ENCODE measurements around the gene FAAP24.
"Not testable (repeated sequence)": the region's sequence is repeated elsewhere in the genome, so short reads cannot be mapped to it uniquely, and the experiment has no call there.

The FAAP24 gene, protein sequence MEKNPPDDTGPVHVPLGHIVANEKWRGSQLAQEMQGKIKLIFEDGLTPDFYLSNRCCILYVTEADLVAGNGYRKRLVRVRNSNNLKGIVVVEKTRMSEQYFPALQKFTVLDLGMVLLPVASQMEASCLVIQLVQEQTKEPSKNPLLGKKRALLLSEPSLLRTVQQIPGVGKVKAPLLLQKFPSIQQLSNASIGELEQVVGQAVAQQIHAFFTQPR

DNA sequence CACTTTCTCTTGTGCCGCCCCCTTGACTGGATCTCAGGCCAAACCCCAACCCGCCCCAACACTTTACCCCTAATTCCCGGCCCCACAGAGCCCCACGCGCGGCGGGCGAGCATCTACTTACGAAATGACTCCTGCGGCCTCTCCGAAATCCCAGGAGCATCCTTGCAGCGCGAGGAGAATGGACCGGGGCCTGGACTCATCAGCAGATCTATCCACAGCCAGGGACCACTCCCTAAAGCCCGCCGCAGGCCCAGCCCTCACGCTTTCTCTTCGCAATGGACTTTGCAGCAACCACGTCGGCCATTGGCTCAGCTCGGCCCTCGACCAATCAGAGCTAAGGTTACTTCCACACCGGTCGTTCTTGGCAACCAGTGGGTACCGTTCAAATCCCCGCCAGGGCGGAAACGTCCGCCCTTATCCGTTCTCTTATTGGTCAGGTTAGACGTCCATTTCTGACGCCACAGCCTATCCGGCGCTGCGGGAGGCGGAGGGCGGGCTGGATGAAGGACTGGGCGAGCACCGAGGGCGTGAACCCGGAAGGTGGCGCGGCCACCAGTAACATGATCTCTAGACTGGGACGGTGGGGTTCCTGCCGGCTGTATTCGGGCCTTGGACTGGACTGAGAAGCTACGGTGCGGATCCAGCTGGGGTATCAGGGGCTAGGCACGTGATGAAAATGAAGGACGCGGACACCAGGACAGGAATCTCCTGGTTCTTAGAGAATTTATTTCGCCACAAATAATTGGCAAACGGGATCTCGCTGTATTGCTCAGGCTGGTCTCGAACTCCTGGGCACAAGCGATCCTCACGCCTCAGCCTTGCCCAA lies at the start of gene FAAP24, which contains the start of gene CEP89:
FAAP24 (plus strand) TSS at position 528 of the 826 bp plus-strand sequence. CDS start 955 bp downstream, outside the sequence.
CEP89 (minus strand) TSS at position 244 of the 826 bp plus-strand sequence; CDS start at position 160, 84 bp downstream.
- peak; percentile 95 for DNase-seq

DNA sequence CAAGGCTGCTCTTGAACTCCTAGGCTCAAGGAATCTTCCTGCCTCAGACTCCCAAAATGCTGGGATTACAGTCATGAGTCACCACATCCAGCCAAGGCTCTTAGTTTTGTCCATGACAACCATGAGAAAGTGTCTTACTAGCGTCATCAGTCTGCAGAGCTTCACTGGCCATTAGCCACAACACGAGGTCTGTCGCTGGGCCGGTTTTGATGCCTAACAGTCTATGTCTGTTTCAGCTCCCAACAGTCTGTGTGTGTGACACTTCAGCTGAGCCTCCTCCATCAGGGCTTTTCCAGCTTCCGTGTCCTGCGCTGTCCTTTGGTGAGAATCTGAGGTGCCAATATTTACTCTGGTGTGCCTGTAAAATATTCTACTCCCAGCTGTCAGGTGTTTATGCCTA lies 47.8 kb upstream of the FAAP24 start:
- DNase-seq, result no peak

DNA sequence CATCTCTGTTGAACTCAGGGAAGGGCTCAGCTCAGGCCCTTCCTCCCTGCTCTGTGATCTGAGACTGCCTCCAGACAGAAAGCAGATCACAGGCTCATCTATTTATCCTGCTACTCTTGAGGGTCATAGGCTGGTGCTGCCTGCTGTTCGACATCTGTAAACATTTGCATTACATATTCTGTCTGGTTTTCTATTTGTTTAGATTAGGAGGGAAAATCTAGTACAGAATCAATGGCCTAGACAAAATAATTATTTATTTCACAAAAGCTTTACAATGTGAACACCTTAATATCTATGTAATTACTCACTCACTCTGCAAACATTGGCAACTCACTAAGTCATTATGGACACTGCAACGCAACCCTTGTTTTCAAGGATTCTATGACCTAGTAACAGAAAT lies 43.2 kb upstream of the FAAP24 start:
- DNase-seq, result no peak

DNA sequence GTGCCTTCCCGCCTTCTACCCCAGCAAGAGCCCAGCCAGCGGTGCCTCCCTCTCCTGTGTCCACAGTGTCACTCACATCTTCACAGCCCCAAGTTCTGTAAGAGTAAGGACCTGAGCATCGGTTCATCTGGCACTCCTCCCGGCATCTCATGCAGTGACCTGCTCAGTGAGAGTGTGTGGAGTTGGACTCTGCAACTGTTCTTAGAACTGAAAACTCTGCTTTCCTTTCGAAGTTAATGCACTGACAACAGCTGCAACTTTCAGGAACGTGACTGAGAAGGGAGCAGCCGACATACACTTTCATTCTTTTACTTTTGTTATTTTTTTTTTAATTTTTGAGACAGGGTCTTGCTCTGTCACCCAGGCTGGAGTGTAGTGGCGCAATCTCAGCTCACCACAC lies 41.5 kb upstream of the FAAP24 start:
- no peak for DNase-seq

DNA sequence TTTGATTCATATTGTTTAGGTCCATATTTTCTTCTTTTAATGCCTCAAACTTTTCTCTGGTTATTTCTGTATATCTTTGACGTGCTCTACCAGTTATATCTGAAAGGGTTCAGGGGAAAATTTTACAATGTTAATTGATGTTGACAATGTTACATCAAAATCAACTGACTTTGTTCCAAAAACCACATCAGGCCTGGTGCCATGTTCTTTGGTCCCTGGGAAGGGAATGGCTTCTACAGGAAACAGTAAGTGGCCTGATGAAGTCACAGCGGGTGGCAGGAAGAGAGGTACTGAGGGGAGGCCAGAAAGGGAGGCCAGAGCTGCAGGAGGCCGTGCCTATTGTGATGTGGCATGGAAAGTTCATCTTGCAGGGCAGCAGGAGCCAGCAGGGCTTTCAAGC lies 38.5 kb upstream of the FAAP24 start:
- no peak for DNase-seq

DNA sequence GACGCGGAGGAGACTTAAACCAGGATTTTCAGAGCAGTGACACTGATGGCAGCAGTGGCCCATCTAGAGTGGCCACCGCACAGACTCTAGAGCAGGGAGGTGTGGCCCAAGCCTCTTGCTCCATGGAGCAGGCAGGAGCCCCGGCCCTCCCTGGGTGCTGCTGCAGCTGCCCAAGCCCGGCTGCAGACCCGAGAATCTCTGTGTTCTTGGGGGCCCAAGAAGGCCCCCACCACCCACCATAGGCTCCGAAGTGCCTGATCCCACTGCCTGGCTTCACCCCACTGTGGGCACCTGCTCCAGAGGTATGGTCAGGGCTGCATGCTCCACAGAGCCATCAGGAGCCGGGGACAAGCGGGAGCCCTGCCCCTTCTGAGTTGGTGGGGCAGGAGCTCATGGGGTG lies 36.4 kb upstream of the FAAP24 start:
- no peak for DNase-seq

DNA sequence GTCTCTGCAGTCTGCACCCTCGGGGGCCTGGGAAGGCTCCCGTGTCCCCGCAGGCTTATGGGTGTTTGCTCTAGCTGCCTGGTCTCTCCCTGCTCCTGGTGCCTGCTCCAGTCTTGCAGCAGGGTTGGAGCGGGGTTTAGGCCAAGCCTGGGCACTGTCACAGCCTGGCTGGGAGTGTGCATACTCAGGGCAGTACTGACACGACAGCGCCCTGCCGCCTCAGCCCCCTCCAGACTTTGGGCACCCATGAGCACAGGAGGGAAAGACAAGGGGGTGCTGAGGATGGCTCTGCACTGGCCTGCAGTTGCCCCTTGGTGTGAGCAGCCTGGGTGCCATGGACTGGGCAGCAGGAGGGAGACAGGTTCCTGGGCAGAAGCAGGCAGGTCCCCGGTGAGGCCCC lies 36.0 kb upstream of the FAAP24 start:
- DNase-seq, result no peak

DNA sequence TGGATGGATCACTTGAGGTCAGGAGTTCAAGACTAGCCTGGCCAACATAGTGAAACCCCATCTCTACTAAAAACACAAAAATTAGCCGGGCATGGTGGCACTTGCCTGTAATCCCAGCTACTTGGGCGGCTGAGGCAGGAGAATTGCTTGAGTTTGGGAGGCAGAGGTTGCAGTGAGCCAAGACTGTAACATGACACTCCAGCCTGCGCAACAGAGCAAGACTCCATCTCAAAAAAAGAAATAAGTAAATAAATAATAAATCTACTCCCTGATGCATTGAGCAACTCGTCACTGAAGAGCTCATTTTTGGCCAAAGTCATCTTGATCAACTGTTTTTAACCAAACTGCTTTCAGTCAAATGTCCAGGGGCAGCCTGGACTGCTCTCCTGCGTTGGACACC lies 30.8 kb upstream of the FAAP24 start:
- DNase-seq, result not testable (repeated sequence)

DNA sequence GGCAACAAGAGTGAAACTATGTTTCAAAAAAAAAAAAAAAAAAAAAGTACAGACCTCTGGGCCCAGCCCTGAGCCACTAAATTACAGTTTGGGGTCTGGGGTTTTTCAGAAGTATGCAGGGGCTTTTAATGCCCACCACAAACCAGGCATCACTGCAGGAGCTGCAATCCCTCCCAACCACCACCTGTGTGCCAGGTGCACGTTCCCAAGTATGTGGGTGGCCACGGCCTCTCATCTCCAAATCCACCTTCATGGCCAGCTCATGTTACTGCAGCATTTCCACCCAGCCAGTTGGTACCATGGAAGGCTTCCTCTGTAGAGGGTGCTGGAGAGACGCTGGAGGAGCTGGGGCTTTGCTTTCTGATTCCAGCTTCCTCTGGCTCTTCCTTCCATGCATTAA lies 26.8 kb upstream of the FAAP24 start:
- DNase-seq, result no peak

DNA sequence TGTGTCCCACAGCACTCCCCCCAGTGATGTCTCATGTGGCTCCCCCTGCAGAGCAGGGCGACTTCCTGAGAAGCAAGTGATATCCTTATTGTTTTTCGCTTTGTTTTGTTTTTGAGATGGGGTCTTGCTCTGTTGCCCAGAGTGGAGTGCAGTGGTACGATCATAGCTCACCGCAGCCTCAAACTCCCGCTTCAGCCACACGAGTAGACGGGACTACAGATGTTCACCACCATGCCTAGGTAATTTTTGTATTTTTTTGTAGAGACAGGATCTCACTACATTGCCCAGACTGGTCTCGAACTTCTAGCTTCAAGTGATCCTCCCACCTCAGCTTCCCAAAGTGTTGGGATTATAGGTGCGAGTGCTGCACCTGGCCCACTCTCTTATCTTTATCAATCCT lies 5.3 kb upstream of the FAAP24 start:
- no peak for DNase-seq

DNA sequence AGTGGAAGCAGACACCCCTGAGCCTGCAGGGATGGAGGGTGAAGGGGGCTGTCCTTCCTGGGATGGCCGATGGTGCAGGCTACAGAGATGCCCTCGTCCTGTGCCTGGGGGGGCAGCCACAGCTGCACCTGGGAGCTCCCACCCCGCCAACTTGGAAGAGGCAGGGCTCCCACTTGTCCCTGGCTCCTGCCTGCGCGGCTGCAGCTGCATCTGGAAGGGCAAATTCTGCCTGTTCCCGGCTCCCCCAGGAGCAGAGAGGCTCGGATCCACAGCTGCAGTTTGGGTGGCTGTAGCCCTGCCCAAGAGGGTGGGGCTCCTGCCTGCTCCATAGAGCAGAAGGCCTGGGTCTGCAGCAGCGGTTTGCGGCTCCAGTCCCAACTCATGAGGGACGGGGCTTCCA lies 2.5 kb upstream of the FAAP24 start:
- DNase-seq, result no peak

DNA sequence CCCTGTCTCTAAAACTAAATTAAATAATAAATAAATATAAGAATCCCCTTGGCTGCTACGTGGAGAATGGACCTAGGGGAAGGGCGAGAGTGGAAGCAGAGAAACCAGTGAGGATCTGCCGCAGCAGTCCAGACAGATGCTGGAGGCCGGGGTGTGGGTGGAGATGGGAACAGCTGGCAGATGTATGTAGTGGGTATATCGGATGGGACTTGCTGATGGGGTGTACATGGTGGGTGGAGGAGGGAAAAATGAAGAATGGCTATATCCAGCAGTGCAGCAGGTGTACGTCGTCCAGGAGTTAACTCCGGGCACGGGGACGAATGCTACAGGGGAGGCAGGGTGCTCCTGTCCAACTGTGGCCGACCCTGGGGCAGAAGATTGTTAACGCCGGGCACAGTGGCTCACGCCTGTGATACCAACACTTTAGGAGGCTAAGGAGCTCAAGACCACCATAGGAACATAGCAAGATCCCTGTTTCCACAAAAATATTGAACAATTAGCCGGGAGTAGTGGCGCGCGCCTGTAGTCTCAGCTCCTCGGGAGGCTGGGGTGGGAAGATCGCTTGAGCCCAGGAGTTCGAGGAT lies 938 bp upstream of the FAAP24 start:
- no peak for DNase-seq

DNA sequence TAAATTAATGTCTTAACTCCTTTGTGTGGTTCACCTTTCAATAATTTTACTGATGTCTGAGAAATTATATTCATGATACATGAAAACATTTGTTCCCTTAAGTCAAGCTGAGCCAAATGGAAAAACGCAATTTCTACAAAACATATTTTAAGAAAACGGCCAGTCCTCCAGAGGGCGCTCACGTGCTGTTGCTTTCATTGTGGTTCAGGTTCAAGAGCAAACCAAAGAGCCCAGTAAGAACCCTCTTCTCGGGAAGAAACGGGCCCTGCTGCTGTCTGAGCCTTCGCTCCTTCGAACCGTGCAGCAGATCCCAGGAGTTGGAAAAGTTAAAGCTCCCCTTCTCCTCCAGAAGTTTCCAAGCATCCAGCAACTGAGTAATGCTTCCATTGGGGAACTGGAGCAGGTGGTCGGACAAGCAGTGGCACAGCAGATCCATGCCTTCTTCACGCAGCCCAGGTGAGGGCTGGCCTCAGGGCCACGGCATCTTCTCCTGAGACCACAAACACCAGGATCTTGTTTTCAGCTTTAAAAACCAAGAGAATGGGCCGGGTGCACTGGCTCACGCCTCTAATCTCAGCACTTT lies 4.3 kb downstream of the FAAP24 start:
- peak; percentile 12 for DNase-seq

DNA sequence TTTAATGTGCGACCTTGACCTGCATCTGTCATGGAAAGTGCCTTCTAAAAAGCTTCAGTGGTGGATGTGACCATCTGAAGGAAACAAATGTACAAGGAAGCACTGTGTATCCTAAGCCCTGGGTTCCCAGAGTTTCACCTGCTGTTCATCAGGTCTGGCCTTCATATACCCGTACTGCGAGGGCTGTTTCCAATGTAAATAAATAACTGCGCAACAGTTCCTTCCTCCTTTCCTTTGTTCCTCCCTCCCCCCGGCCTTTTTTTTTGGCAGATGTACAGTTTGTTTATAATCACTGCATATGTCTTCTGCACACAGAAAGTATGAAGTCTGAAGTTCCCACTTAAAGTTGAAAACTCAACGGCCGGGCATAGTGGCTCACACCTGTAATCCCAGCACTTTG lies 5.2 kb downstream of the FAAP24 start:
- no peak for DNase-seq

DNA sequence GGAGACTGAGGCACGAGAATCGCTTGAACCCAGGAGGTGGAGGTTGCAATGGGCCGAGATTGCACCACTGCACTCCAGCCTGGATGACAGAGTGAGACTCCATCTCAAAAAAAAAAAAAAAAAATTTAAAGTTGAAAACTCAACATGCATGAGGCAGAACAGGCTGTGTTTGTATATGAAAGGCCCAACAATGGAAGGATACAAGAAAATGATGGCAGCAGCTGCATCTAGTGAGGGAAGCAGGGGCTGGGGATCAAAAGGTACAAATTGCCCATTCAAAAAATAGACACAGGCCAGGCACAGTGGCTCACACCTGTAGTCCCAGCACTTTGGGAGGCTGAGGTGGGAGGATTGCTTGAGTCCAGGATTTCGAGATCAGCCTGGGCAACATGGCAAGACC lies 5.8 kb downstream of the FAAP24 start:
- not testable (repeated sequence) for DNase-seq

DNA sequence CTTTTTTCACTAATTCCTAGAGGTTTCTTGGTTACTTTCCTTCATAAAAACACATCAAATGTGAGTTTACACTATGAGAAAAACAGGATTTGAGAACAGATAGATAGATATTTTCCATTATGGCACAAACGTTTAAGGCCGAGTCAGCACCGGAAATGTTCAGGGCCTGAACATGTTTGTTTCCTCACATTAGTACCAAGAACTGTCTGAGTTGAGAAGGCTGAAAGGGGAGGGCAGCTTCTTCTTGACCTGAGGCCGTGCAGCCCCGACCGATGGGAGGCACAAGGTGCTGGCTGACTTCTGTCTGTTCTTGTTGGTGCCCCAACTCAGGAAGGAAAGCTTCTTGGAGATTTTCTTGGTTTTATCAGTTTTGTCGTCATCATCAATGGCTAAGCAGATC lies 7.8 kb downstream of the FAAP24 start:
- DNase-seq, result not testable (repeated sequence)

DNA sequence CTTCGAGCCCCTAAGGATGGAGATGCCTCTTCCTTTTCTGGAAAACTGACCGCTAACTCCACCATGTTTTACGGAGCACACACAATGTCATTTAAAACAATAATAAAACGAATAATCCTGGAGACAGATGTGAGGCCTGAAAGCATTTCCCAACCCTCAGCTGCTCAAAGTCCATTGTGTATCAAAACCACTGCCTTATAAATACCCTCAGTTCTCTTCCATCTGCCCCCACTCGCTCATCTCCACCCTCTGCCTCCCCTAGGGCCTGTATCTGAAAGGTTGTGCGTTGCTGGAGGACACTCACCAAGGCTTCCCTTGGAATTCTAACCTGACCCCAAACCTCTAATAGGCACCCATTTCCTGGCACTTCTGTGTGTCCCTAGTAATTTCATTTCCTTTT lies 10.4 kb downstream of the FAAP24 start:
- not testable (repeated sequence) for DNase-seq

DNA sequence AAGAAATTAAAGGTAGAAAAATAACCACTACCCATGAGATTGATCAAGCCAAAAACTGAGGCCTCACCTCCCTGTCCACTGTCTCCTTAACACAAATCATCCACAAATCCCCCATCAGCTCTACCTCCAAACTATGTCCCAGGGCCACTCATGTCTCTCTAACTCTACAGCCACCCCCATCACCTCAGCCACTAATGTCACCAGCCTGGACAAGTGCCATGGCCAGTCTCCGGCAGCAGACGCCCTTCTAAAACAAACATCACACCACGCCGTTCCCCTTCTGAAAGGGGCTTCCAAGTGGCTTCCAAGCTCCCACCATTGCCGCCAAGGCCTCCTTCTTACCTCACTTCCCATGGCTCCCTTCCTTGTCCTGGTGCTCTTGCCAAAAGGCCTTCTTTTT lies 16.2 kb downstream of the FAAP24 start:
- DNase-seq, result not testable (repeated sequence)

DNA sequence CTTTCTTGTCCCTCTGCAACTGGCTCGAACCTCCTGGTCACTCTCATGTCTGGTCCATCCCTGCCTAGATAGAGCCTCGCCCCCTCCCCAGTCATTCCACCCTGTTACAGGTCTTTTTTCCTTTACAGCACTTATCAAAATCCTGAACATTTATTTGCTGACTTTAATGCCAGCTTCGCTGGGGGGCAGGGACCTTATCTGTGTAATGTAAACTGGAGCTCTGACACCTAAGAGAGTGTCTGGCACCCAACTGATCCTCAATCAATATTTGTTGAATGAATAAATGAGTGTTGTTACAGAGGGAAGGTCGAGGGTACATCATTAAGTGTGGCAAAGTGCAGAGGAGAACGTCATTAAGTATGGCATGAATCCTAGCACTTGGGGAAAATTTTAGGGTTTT lies 16.7 kb downstream of the FAAP24 start:
- DNase-seq, result no peak

DNA sequence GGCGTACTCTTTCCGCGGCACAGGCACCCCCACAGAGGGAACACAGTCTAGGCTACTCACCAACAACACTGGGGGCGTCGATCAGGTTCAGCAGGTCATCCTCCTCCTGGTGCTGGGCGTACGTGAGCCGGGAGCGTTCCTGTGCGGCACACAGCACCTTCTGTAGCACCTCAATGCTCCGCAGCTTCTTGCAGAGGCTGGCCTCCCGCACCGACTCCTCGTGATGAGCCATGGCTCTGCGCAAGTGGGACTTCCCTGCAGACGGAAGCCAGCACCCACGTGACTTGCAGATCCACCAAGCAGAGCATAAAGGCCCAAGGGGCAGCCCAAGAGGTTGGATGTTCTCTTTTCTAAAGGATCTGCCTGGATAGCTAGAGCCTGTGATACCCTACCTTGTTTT lies 23.9 kb downstream of the FAAP24 start:
- not testable (repeated sequence) for DNase-seq

DNA sequence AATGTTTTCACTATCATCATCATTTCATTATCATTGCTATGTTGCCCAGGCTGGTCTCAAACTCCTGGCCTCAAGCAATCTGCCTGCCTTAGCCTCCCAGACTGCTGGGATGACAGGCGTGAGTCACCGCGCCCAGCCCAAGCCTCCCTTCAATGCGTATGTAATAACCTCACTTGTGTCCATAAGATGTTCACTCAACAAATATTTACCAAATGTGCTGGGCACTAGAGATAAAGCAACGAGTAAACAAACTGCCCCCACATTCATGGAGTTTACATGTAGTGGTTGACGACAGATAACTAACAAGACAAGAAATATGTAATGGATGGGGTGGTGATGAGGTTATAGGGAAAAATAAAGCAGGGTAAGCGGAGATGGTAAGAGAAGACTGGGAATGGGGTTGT lies 25.0 kb downstream of the FAAP24 start:
- DNase-seq, result not testable (repeated sequence)

DNA sequence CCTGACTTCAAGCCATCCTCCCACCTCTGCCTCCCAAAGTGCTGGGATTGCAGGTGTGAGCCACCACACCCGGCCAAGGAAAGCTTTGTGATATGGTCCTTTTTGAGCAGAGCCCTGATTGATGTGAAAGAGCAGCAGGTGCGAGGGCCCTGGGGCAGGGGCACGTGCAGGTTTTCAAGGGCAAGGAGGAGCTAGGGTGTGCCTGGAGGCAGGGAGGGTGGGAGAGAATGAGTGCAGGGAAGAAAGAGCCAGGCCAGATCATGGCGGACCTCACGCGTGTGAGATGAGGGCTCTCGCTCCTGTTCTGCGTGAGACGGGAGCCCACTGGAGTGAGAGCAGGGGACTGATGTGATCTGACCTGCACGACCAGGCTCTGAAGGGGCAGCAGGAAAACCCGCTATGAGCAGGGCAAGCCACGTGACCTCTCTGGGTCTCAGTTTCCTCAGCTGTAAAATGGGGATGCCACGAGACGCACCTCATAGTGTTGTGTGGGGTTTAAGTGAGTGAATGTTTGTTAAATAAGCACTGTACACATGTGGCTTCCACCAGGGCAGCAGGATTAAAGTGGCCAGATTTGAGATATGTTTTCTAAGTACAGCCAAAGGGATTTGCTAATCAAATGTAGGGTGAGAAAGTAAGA lies 25.8 kb downstream of the FAAP24 start:
- no peak for DNase-seq

DNA sequence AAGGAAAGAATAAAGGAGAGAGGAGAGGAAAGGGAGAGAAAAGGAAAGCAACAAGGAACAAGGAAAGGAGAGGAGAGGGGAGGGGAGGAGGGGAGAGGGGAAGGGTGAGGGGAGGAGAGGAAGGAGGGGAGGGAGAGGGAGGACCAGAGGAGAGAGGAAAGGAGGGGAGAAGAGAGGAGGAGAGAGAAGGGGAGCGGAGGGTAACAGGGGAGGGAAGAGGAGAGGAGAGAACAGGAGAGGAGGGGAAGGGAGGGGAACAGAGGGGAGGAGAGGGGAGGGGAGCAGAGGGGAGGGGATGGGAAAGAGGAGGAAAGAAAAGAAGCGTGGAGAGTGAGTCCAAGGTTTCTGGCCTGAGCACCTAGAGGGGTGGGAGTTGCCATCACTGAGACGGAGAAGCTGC lies 26.7 kb downstream of the FAAP24 start:
- DNase-seq, result no peak

Measured in SHP77 treated with DMSO at 0.1 percent for 48 hours (cell line).